KMS-11 (cell line): ENCODE measurements around the gene AQP11.
"Not testable (repeated sequence)": the region's sequence is repeated elsewhere in the genome, so short reads cannot be mapped to it uniquely, and the experiment has no call there.

Experiments
- H2AFZ ChIP-seq: fragments of 200-600 bp; sonication (generic); 2 replicates; pipeline ENCODE4 v1.6.1; 2016; ENCODE audit warnings: antibody characterized with exemption, mixed run types, low read depth
- H3K27ac ChIP-seq: fragments of 200-600 bp; sonication (generic); 2 replicates; pipeline ENCODE4 v1.6.1; 2016; ENCODE audit warnings: mild to moderate bottlenecking, mixed run types
- H3K27me3 ChIP-seq: fragments of 200-600 bp; sonication (generic); 2 replicates; pipeline ENCODE4 v1.6.1; 2017; ENCODE audit warnings: mild to moderate bottlenecking, low read depth, mixed run types, moderate library complexity; ENCODE audit not compliant: insufficient read depth
- H3K36me3 ChIP-seq: fragments of 200-600 bp; sonication (generic); 2 replicates; pipeline ENCODE4 v1.6.1; 2017; ENCODE audit warnings: mild to moderate bottlenecking, mixed run types; ENCODE audit not compliant: insufficient read depth
- H3K4me1 ChIP-seq: fragments of 200-600 bp; sonication (generic); 2 replicates; pipeline ENCODE4 v1.6.1; 2016; ENCODE audit warnings: mild to moderate bottlenecking, low read depth, mixed run types; ENCODE audit not compliant: poor library complexity, severe bottlenecking
- H3K4me2 ChIP-seq: fragments of 200-600 bp; sonication (generic); 2 replicates; pipeline ENCODE4 v1.7.0; 2016; ENCODE audit warnings: mild to moderate bottlenecking, mixed run types
- H3K4me3 ChIP-seq: fragments of 200-600 bp; sonication (generic); IDR thresholded peaks from 2 replicates; pipeline ENCODE4 v1.6.1; 2017; ENCODE audit warnings: low read depth, low read length, mixed read lengths; ENCODE audit not compliant: insufficient read depth
- H3K79me2 ChIP-seq: fragments of 200-600 bp; sonication (generic); 2 replicates; pipeline ENCODE4 v1.6.1; 2016; ENCODE audit warnings: low read depth, mixed run types; ENCODE audit not compliant: insufficient read depth
- H3K9ac ChIP-seq: fragments of 200-600 bp; sonication (generic); 2 replicates; pipeline ENCODE4 v1.6.1; 2016; ENCODE audit warnings: mild to moderate bottlenecking, mixed run types
- H4K20me1 ChIP-seq: fragments of 200-600 bp; sonication (generic); 2 replicates; pipeline ENCODE4 v1.6.1; 2016; ENCODE audit warnings: mild to moderate bottlenecking, mixed run types; ENCODE audit not compliant: insufficient read depth
- TF ChIP-seq, protein P1 (sequence below): fragments of 200-600 bp; sonication (generic); conservative IDR thresholded peaks from 2 replicates; pipeline ENCODE4 v1.6.1; 2017; ENCODE audit warnings: low read depth, mild to moderate bottlenecking, antibody characterized with exemption, low read length, moderate library complexity, mixed read lengths

Gene AQP11

DNA sequence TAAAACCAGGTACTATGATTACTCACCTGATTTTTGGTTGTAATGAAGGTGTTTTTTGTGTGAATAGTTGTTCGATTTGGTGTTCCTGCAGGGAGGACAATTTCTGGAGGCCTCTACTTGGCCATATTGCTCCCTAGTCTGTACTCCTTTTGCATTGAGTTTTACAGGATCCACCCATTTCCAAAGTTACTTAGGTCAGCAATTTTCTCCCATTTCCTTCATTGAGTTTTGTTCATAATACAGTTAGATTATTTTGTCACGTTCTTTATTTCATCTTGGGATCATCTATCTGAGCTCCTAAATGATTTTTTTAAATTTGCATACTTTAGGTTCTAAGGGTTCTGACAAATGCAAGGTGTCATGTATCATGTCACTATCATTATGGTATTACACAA, 20.1 kb upstream of the AQP11 start:
- TF ChIP-seq, protein P1, sequence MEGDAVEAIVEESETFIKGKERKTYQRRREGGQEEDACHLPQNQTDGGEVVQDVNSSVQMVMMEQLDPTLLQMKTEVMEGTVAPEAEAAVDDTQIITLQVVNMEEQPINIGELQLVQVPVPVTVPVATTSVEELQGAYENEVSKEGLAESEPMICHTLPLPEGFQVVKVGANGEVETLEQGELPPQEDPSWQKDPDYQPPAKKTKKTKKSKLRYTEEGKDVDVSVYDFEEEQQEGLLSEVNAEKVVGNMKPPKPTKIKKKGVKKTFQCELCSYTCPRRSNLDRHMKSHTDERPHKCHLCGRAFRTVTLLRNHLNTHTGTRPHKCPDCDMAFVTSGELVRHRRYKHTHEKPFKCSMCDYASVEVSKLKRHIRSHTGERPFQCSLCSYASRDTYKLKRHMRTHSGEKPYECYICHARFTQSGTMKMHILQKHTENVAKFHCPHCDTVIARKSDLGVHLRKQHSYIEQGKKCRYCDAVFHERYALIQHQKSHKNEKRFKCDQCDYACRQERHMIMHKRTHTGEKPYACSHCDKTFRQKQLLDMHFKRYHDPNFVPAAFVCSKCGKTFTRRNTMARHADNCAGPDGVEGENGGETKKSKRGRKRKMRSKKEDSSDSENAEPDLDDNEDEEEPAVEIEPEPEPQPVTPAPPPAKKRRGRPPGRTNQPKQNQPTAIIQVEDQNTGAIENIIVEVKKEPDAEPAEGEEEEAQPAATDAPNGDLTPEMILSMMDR, result no peak
- Histone ChIP-seq H3K27ac (no peak overlapping the region), H3K4me3 (no peak overlapping the region), H3K4me2 (no peak overlapping the region), H3K36me3 (no peaks in the 10 kb centered on the region), H3K9ac (no peak overlapping the region), H3K79me2 (no peaks in the 10 kb centered on the region), H3K4me1 (no peaks in the 10 kb centered on the region), H4K20me1 (no peaks in the 10 kb centered on the region), H2AFZ (no peak overlapping the region), H3K27me3 (no peaks in the 10 kb centered on the region)

GRCh38 chr11:77570896-77571295, 18.9 kb upstream of the AQP11 start:
- H3K4me1 ChIP-seq, H3K27me3 ChIP-seq, H3K4me2 ChIP-seq, H3K4me3 ChIP-seq, H3K9ac ChIP-seq, H2AFZ ChIP-seq, H3K27ac ChIP-seq, H3K79me2 ChIP-seq, H4K20me1 ChIP-seq, H3K36me3 ChIP-seq: not testable (repeated sequence)

DNA sequence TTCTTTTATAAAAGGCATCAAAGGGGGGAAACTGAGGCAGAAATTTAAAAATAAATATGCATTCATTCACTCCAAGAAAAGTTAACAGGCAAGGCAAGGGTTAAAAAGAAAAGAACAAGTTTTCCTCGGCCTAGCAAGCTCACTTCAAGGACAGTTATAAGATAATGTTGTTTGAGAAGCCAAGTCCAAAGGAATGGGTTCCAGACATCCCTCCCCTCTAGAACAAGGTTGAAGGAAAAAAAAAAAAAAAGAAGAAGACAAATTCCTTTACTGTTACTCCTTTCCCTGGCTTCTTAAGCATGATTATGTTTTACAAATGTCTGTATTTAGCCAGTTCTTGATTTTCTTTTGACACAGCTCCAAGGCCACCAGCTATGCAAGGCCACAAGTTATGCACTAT, 14.3 kb upstream of the AQP11 start:
- H3K4me1 ChIP-seq, H3K36me3 ChIP-seq, H3K4me3 ChIP-seq, H3K4me2 ChIP-seq, H4K20me1 ChIP-seq, H2AFZ ChIP-seq, H3K27me3 ChIP-seq, H3K9ac ChIP-seq, H3K27ac ChIP-seq, H3K79me2 ChIP-seq: not testable (repeated sequence)

GRCh38 chr11:77580712-77581337, 8.9 kb upstream of the AQP11 start:
- H2AFZ ChIP-seq, result no peak overlapping the region
- TF ChIP-seq, protein P1, result no peak
- H3K27ac ChIP-seq, result no peak overlapping the region
- no peaks in the 10 kb centered on the region for H3K79me2 ChIP-seq
- no peaks in the 10 kb centered on the region for H4K20me1 ChIP-seq
- H3K4me1 ChIP-seq, result no peaks in the 10 kb centered on the region
- no peaks in the 10 kb centered on the region for H3K36me3 ChIP-seq
- no peak overlapping the region for H3K4me2 ChIP-seq
- no peaks in the 10 kb centered on the region for H3K27me3 ChIP-seq
- no peak overlapping the region for H3K9ac ChIP-seq
- H3K4me3 ChIP-seq, result no peak overlapping the region

GRCh38 chr11:77589181-77589520, 602 bp upstream of the AQP11 start:
- H3K27me3 ChIP-seq, result no peaks in the 10 kb centered on the region; the same call in 1 of the 2 replicates
- TF ChIP-seq, protein P1, result no peak
- peak overlapping the region; percentile 32; the same call in 1 of the 2 replicates for H3K27ac ChIP-seq
- peak overlapping the region; percentile 98 for H2AFZ ChIP-seq
- peaks cover 16% of the 10 kb centered on the region for H3K4me1 ChIP-seq
- H4K20me1 ChIP-seq, result no peaks in the 10 kb centered on the region
- no peaks in the 10 kb centered on the region for H3K36me3 ChIP-seq
- H3K9ac ChIP-seq, result peak overlapping the region; percentile 53
- no peaks in the 10 kb centered on the region for H3K79me2 ChIP-seq
- H3K4me3 ChIP-seq, result no peak overlapping the region
- peak overlapping the region; percentile 80 for H3K4me2 ChIP-seq
